Suprapubic skin (tissue), 3 donors: ENCODE data around the gene ASIC5.

Experiments used
- CTCF ChIP-seq, 2 donors: fragments of 200-600 bp in 1 of 2; fragments of 450-650 bp in 1 of 2; sonication (generic) in 1 of 2; IDR thresholded peaks; one replicate each; pipeline ENCODE4 v1.5.1; 2016 to 2019; ENCODE audit warnings: antibody characterized with exemption in 2 of 2, mild to moderate bottlenecking in 1 of 2, moderate library complexity in 1 of 2
- POLR2A ChIP-seq, 2 donors: fragments of 450-650 bp; IDR thresholded peaks; one replicate each; pipeline ENCODE4 v1.6.1; 2017; ENCODE audit warnings: antibody characterized with exemption in 2 of 2, mild to moderate bottlenecking in 2 of 2, moderate library complexity in 2 of 2

- TF ChIP-seq POLR2A (IDR thresholded peaks at IDR 0.05), result no peak
- TF ChIP-seq CTCF (IDR thresholded peaks at IDR 0.05), result no peak
These were observed 13.7 kb upstream of the ASIC5 start for GRCh38 chr4:155879767-155880166.
